Activated CD4-positive, alpha-beta T cell treated with anti-CD3 and anti-CD28 coated beads, Interleukin-2, amount 10 ng/mL, durations not matched to agents 7 days and 5 days (primary cell): ENCODE results near the gene EMX2. TPM values are rescaled to one million over a fixed set of nuclear protein-coding genes. Genes with fewer than 3 reads are reported as not detected.

ENCODE experiments used
- CTCF ChIA-PET: fragments of 350-600 bp; sonication (Branson Sonifier 250); formaldehyde crosslinking; loops from one replicate; lab custom pipeline; 2021; ENCODE audit warnings: antibody characterized with exemption; lab: Charles Lee
- POLR2A ChIA-PET: fragments of 350-600 bp; sonication (Branson Sonifier 250); formaldehyde crosslinking; loops from one replicate; lab custom pipeline; 2021; ENCODE audit warnings: antibody characterized with exemption; lab: Charles Lee
- DNase-seq: peaks from one replicate; pipeline ENCODE4 v3.0.0-alpha.2; 2020
- H3K27ac Mint-ChIP-seq: one replicate; pipeline ENCODE4 v1.8.0; 2021; ENCODE audit warnings: mild to moderate bottlenecking, moderate library complexity, mixed read lengths
- H3K27me3 Mint-ChIP-seq: one replicate; pipeline ENCODE4 v1.8.0; 2021; ENCODE audit warnings: mixed read lengths
- H3K36me3 Mint-ChIP-seq: one replicate; pipeline ENCODE4 v1.8.0; 2021; ENCODE audit warnings: low read depth, mixed read lengths
- H3K4me1 Mint-ChIP-seq: one replicate; pipeline ENCODE4 v1.8.0; 2021; ENCODE audit warnings: mixed read lengths
- H3K4me3 Mint-ChIP-seq: one replicate; pipeline ENCODE4 v1.8.0; 2021; ENCODE audit warnings: mild to moderate bottlenecking, moderate library complexity, mixed read lengths
- H3K9me3 Mint-ChIP-seq: one replicate; pipeline ENCODE4 v1.8.0; 2021; ENCODE audit warnings: mixed read lengths
- total RNA-seq, 2 experiments: library from RNA; stranded (reverse); gene quantifications; one replicate each; pipeline ENCODE4 v1.2.3, GENCODE V29; 2021

Gene EMX2
- total RNA-seq, 2 experiments from 2014 or later, result not detected

DNA sequence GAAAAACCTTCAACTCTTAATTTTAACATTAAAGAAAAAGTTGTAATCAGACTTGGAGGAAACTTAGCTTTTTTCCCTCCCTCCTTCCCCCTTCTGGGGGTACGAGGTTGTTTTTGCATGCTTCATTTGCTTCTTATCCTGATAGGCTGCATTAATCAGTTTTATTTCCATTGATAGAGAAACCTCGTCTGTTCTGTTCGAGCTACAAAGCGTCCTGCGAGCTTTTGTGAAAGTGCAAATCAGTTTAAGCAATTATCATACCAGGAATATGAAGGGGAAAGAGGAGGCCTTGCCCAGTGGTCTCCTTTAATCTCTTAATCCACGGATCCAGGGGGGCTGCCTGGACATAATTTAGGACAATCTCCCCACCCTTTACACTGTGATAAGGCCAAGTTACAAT lies 7.5 kb downstream of the EMX2 start:
- ChIA-PET CTCF (interaction anchor here (1.1 to 1.3 kb wide), 3 partner anchors 9 to 13 kb away, joined by 3 to 6 read pairs (median 4); no protein-coding TSS in a partner anchor), POLR2A (no interaction called here)
- Mint-ChIP-seq H3K4me1 (peaks cover 19% of the 10 kb centered on the region), H3K9me3 (no peaks in the 10 kb centered on the region), H3K36me3 (peaks cover 6% of the 10 kb centered on the region), H3K27ac (no peak overlapping the region), H3K4me3 (no peak overlapping the region), H3K27me3 (peaks cover 89% of the 10 kb centered on the region)
- DNase-seq, result no peak

- peaks cover 6% of the 10 kb centered on the region for H3K36me3 Mint-ChIP-seq
- DNase-seq, result no peak
- CTCF ChIA-PET, result interaction anchor here (1.1 to 1.3 kb wide), 3 partner anchors 9 to 14 kb away, joined by 3 to 6 read pairs (median 4); no protein-coding TSS in a partner anchor
- no peak overlapping the region for H3K27ac Mint-ChIP-seq
- H3K4me1 Mint-ChIP-seq, result peaks cover 18% of the 10 kb centered on the region
- H3K9me3 Mint-ChIP-seq, result no peaks in the 10 kb centered on the region
- POLR2A ChIA-PET, result interaction anchor here (0.7 kb wide), 1 partner anchor 323 kb away, joined by 3 read pairs; no protein-coding TSS in a partner anchor
- no peak overlapping the region for H3K4me3 Mint-ChIP-seq
- H3K27me3 Mint-ChIP-seq, result peaks cover 91% of the 10 kb centered on the region
Measured at GRCh38 chr10:117550599-117551329, 8.2 kb downstream of the EMX2 start.

DNA sequence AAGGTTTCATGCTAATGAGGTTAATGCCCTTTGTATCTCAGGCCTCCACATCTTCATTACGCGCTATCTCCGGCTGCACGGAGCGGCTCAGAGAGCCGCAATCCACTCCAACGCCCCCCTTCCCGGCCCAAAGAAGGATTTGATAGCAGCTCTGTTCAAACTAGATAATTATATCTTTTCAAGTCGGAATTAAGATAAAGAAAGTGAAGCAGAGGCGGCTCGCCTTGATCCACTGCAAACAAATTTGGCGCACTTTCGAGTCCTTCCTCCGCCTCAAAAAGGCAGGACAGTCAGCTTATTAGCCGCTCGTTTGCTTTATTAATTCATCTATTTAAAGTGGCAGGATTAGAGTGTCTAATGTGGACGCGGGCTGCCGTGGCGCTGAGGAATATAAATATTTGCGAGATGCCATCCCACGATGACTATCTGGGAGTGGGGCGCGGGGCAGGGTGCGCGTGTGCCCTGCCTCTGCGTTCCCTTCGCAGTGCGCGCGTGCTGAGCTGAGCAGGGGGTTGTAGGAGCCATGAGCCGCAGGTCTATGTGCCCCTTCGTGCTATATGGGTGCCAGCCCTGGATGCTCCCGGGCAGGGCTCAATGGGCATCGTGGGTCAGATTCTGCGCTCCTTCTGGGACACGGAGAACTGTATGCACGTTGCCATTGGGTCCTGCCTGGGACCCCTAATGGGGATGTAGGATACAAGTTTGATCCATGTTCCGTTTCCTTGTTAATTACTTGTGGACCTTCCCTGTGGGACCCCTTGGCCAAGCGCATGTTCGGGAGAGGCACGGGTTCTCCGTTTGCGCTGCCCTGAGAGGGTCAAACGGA lies 9.0 kb downstream of the EMX2 start:
- Mint-ChIP-seq H3K4me3 (no peak overlapping the region), H3K27ac (no peak overlapping the region), H3K27me3 (peaks cover 83% of the 10 kb centered on the region), H3K9me3 (no peaks in the 10 kb centered on the region), H3K36me3 (peaks cover 6% of the 10 kb centered on the region), H3K4me1 (peaks cover 14% of the 10 kb centered on the region)
- ChIA-PET POLR2A (no interaction called here), CTCF (interaction anchor here (1.1 to 1.3 kb wide), 3 partner anchors 9 to 14 kb away, joined by 3 to 6 read pairs (median 4); no protein-coding TSS in a partner anchor)
- DNase-seq, result no peak

DNA sequence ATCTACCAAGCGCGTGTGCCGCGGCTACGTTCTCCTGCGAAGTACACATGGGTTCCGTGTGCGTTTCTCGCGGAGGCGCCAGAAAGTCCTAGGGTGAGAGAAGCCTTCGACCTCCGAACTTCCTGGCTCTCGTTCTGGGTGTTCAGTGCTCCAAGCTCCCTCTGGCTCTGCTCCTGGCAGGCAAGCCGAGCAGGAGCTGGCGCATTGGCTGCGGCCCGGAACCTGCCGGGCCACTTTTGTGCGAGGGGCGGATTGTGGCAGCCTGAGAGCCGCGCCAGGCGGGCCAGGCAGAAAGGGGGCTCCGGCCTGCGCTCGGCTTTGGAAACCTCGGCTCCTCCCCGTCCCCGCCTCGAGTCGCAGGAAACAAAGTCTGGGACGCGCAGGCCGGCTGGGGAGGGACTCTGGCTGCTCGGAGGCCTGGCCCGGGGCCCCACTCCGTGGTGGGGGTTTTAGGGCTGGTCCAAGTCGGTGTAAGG lies 9.6 kb downstream of the EMX2 start:
- POLR2A ChIA-PET, result no interaction called here
- Mint-ChIP-seq H3K27ac (no peak overlapping the region), H3K9me3 (no peaks in the 10 kb centered on the region)

GRCh38 chr10:117552701-117553141 lies 10.2 kb downstream of the EMX2 start:
- Mint-ChIP-seq H3K4me3 (no peak overlapping the region), H3K4me1 (peaks cover 14% of the 10 kb centered on the region), H3K36me3 (peaks cover 6% of the 10 kb centered on the region), H3K27me3 (peaks cover 71% of the 10 kb centered on the region), H3K27ac (peak overlapping the region; percentile 4), H3K9me3 (no peaks in the 10 kb centered on the region)
- POLR2A ChIA-PET, result no interaction called here
- no peak for DNase-seq
- CTCF ChIA-PET, result no interaction called here

More for the DNA sequence above, 9.6 kb downstream of the EMX2 start:
- peaks cover 77% of the 10 kb centered on the region for H3K27me3 Mint-ChIP-seq
- peaks cover 6% of the 10 kb centered on the region for H3K36me3 Mint-ChIP-seq
- CTCF ChIA-PET, result no interaction called here
- peaks cover 14% of the 10 kb centered on the region for H3K4me1 Mint-ChIP-seq
- no peak for DNase-seq
- no peak overlapping the region for H3K4me3 Mint-ChIP-seq

GRCh38 chr10:117553142-117553814 lies 10.7 kb downstream of the EMX2 start:
- Mint-ChIP-seq H3K27ac (no peak overlapping the region), H3K4me1 (peaks cover 10% of the 10 kb centered on the region), H3K4me3 (no peak overlapping the region), H3K27me3 (peaks cover 66% of the 10 kb centered on the region), H3K9me3 (no peaks in the 10 kb centered on the region), H3K36me3 (peaks cover 4% of the 10 kb centered on the region)
- ChIA-PET CTCF (no interaction called here), POLR2A (no interaction called here)
- DNase-seq, result no peak

DNA sequence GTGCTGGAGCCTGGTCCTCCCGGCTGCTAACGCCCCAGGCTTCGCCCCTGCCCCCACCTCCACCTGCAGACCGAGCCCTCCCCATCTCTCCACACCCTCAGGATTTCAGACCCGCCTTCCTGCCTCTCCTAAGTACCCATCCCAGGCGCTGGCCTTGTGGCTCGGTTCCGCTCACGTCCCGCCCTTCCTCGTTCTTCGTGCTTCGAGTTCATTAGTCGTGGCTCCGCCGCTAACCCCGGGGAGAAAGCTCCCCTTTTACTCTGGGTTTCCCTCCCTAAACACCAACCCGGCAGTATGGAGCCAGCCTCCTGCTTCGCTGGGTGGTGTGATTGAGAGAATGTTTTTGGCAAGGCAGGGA lies 11.2 kb downstream of the EMX2 start:
- Mint-ChIP-seq H3K27me3 (peaks cover 62% of the 10 kb centered on the region), H3K9me3 (no peaks in the 10 kb centered on the region), H3K4me3 (no peak overlapping the region), H3K27ac (no peak overlapping the region), H3K4me1 (peaks cover 10% of the 10 kb centered on the region), H3K36me3 (peaks cover 4% of the 10 kb centered on the region)
- ChIA-PET CTCF (no interaction called here), POLR2A (no interaction called here)
- DNase-seq, result no peak

GRCh38 chr10:117554241-117554814 lies 11.8 kb downstream of the EMX2 start:
- CTCF ChIA-PET, result no interaction called here
- Mint-ChIP-seq H3K27me3 (peaks cover 56% of the 10 kb centered on the region), H3K36me3 (peaks cover 4% of the 10 kb centered on the region), H3K27ac (no peak overlapping the region), H3K4me1 (peaks cover 10% of the 10 kb centered on the region), H3K4me3 (peak overlapping the region; percentile 6), H3K9me3 (no peaks in the 10 kb centered on the region)
- POLR2A ChIA-PET, result no interaction called here
- no peak for DNase-seq

DNA sequence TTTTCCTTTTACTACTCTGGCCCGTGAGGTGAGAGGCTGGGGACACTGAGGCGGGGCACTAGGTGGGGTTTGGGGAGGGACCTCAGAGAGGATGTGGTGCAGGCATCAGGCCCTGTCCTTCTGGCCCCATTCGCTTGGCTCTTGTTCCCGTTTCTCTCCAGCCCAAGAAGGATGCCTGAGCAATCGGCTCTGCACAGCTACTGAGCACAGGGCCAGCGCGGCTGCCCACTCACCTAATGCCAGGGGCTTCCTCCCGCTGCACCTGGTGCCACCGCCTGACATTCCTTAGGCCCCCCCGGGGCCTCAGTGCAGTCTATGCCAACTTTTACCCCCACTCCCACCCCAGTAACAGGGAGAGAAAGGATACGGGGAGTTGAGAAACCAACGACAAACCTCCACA lies 12.5 kb downstream of the EMX2 start:
- ChIA-PET POLR2A (no interaction called here), CTCF (no interaction called here)
- H3K36me3 Mint-ChIP-seq, result peaks cover 4% of the 10 kb centered on the region
- H3K27me3 Mint-ChIP-seq, result peaks cover 50% of the 10 kb centered on the region
- H3K4me3 Mint-ChIP-seq, result no peak overlapping the region
- peaks cover 10% of the 10 kb centered on the region for H3K4me1 Mint-ChIP-seq
- DNase-seq, result no peak
- no peaks in the 10 kb centered on the region for H3K9me3 Mint-ChIP-seq
- no peak overlapping the region for H3K27ac Mint-ChIP-seq

DNA sequence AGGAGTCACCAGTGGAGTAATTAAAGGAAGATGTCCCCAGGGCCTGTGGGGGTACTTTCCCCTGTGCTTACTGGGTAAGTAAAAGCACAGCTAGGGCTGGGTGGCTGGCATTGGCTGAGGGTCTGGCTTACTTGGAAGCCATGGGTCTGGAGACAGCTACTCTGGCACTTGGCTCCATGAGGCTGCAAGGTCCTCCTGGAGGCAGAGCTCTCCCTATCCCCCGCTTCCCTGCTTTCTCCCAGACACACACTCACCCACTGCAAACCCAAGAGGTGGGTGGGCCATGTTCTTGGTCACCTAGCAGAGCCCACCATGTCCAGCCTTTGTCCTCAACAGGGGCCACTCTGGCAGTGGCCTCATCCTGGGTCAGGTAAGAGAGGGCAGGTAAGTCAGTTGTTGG lies 13.3 kb downstream of the EMX2 start:
- H3K36me3 Mint-ChIP-seq, result peaks cover 4% of the 10 kb centered on the region
- no peak overlapping the region for H3K4me3 Mint-ChIP-seq
- H3K4me1 Mint-ChIP-seq, result peaks cover 10% of the 10 kb centered on the region
- peaks cover 41% of the 10 kb centered on the region for H3K27me3 Mint-ChIP-seq
- H3K9me3 Mint-ChIP-seq, result no peaks in the 10 kb centered on the region
- DNase-seq, result no peak
- POLR2A ChIA-PET, result no interaction called here
- no peak overlapping the region for H3K27ac Mint-ChIP-seq
- CTCF ChIA-PET, result no interaction called here

DNA sequence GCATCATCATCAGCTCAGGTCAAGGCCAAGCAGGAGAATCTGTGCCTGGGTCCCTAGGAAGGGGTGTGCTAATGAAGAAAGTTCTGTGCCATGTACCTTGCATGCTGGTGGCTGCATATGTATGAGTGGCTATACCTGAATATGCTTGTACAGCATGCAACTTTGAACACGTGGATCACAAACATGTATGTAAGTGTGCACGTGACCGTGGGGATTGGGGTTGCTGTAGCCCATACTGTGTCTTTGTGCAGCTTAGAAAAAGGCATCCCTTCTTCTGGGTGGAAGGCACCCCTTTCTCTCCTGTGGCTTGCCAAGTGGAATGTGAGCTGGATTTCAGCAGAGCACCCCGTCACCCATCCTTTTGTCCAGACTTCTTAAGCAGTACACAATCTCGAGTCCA lies 13.8 kb downstream of the EMX2 start:
- peaks cover 36% of the 10 kb centered on the region for H3K27me3 Mint-ChIP-seq
- ChIA-PET POLR2A (no interaction called here), CTCF (no interaction called here)
- H3K36me3 Mint-ChIP-seq, result peaks cover 4% of the 10 kb centered on the region
- H3K4me3 Mint-ChIP-seq, result no peak overlapping the region
- H3K27ac Mint-ChIP-seq, result no peak overlapping the region
- H3K4me1 Mint-ChIP-seq, result peaks cover 10% of the 10 kb centered on the region
- H3K9me3 Mint-ChIP-seq, result no peaks in the 10 kb centered on the region
- no peak for DNase-seq

- H3K4me3 Mint-ChIP-seq, result no peak overlapping the region
- ChIA-PET CTCF (interaction anchor here (1.2 kb wide), 1 partner anchor 9 kb away, joined by 3 read pairs; no protein-coding TSS in a partner anchor), POLR2A (no interaction called here)
- no peak for DNase-seq
- no peaks in the 10 kb centered on the region for H3K36me3 Mint-ChIP-seq
- H3K27me3 Mint-ChIP-seq, result peaks cover 10% of the 10 kb centered on the region
- no peak overlapping the region for H3K27ac Mint-ChIP-seq
- no peaks in the 10 kb centered on the region for H3K4me1 Mint-ChIP-seq
- no peaks in the 10 kb centered on the region for H3K9me3 Mint-ChIP-seq
Measured at GRCh38 chr10:117559712-117560111, 17.2 kb downstream of the EMX2 start.
